ENCODE results near the gene PRKCB.

DNA sequence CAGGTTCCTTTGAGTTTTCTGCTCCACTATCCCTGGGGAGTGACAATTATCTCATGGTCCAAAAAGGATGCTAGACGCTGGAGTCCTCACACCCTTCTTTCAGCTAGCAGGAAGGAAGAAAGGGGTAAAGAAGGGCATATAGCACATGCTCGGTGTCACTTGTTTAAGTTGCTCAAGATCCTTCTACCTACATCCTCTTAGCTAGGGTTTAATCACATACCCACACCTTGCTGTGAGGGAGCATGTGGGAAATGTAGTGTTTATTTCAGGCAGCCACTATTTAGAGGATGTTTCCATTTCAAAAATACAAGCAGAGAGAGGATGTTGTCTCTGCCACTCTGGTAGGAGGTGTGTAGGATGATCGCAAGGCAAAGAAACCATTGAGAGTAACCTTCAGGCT is 4.5 kb downstream of the PRKCB start:
- TF ChIP-seq, protein P1, sequence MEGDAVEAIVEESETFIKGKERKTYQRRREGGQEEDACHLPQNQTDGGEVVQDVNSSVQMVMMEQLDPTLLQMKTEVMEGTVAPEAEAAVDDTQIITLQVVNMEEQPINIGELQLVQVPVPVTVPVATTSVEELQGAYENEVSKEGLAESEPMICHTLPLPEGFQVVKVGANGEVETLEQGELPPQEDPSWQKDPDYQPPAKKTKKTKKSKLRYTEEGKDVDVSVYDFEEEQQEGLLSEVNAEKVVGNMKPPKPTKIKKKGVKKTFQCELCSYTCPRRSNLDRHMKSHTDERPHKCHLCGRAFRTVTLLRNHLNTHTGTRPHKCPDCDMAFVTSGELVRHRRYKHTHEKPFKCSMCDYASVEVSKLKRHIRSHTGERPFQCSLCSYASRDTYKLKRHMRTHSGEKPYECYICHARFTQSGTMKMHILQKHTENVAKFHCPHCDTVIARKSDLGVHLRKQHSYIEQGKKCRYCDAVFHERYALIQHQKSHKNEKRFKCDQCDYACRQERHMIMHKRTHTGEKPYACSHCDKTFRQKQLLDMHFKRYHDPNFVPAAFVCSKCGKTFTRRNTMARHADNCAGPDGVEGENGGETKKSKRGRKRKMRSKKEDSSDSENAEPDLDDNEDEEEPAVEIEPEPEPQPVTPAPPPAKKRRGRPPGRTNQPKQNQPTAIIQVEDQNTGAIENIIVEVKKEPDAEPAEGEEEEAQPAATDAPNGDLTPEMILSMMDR (IDR thresholded peaks at IDR 0.05; ENCODE audit: low read depth, low read length): no peak
- TF ChIP-seq EZH2phosphoT487 (IDR thresholded peaks at IDR 0.05; ENCODE audit: low read depth): no peak

Data from OCI-LY3 (cell line).